Ascending aorta (tissue), 2 donors: ENCODE measurements around the gene KIR3DL2. TPM values are rescaled to one million over a fixed set of nuclear protein-coding genes. Genes with fewer than 3 reads are reported as not detected.
"Not testable (repeated sequence)": the region's sequence is repeated elsewhere in the genome, so short reads cannot be mapped to it uniquely, and the experiment has no call there.

Experiments
- DNase-seq, 2 donors: peaks; one replicate each; pipeline ENCODE4 v3.0.0-alpha.2; 2019; ENCODE audit warnings: low spot score in 2 of 2
- H3K27ac ChIP-seq, 2 donors: fragments of 200-600 bp; sonication (generic); one replicate each; pipeline ENCODE4 v1.5.1; 2016 to 2017; ENCODE audit warnings: mild to moderate bottlenecking in 1 of 2
- H3K27me3 ChIP-seq: fragments of 200-600 bp; sonication (generic); one replicate; pipeline ENCODE4 v1.5.1; 2017
- H3K36me3 ChIP-seq, 2 donors: fragments of 200-600 bp; sonication (generic); one replicate each; pipeline ENCODE4 v1.5.1; 2016
- H3K4me1 ChIP-seq, 2 donors: fragments of 200-600 bp; sonication (generic); one replicate each; pipeline ENCODE4 v1.5.1; 2016 to 2017; ENCODE audit warnings: mild to moderate bottlenecking in 1 of 2
- H3K4me3 ChIP-seq, 2 donors: fragments of 200-600 bp; sonication (generic); one replicate each; pipeline ENCODE4 v1.5.1; 2016 to 2017; ENCODE audit warnings: mild to moderate bottlenecking in 1 of 2
- H3K9me3 ChIP-seq, 2 donors: fragments of 200-600 bp; sonication (generic); one replicate each; pipeline ENCODE4 v1.5.1; 2016
- CTCF ChIP-seq, 3 experiments: fragments of 200-600 bp in 2 of 3; fragments of 450-650 bp in 1 of 3; sonication (generic) in 2 of 3; IDR thresholded peaks; one replicate each; pipeline ENCODE4 v1.5.1; 2016 to 2019; ENCODE audit warnings: antibody characterized with exemption in 3 of 3, mild to moderate bottlenecking in 1 of 3, moderate library complexity in 1 of 3
- intact Hi-C: fragments of 100-400 bp; cut with DNase I; formaldehyde crosslinking; loops from one replicate; pipeline ENCODE4 v1.15.1; 2023
- total RNA-seq: library from RNA; depleted of rRNA; stranded (reverse); fragments of >200 nt; gene quantifications from one replicate; pipeline ENCODE4 v1.1.0, GENCODE V29; 2016

Gene KIR3DL2
- total RNA-seq, 1 donor from 2014 or later = not detected

- H3K9me3 ChIP-seq = no peaks in the 10 kb centered on the region
- H3K4me1 ChIP-seq = no peaks in the 10 kb centered on the region
- no peaks in the 10 kb centered on the region for H3K36me3 ChIP-seq
- no peak overlapping the region for H3K27ac ChIP-seq
- no peak for DNase-seq
- TF ChIP-seq CTCF (IDR thresholded peaks at IDR 0.05) = no peak
- intact Hi-C loops = no loop called here
- H3K27me3 ChIP-seq = no peaks in the 10 kb centered on the region
- no peak overlapping the region for H3K4me3 ChIP-seq
These were observed 43.2 kb downstream of the KIR3DL2 start for GRCh38 chr19:54893406-54893805.

DNA sequence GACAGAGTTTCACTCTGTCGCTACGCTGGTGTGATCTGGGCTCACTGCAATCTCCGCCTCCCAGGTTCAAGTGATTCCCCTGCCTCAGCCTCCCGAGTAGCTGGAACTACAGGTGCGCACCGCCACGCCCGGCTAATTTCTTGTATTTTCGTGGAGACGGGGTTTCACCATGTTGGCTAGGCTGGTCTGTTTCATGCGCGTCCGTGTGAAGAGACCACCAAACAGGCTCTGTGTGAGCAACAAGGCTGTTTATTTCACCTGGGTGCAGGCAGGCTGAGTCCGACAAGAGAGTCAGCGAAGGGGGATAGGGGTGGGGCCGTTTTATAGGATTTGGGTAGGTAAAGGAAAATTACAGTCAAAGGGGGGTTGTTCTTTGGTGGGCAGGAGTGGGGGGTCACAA is 43.9 kb downstream of the KIR3DL2 start:
- H3K27me3 ChIP-seq, H3K36me3 ChIP-seq, intact Hi-C loops, DNase-seq, H3K27ac ChIP-seq, H3K4me1 ChIP-seq, H3K4me3 ChIP-seq, H3K9me3 ChIP-seq: not testable (repeated sequence)

DNA sequence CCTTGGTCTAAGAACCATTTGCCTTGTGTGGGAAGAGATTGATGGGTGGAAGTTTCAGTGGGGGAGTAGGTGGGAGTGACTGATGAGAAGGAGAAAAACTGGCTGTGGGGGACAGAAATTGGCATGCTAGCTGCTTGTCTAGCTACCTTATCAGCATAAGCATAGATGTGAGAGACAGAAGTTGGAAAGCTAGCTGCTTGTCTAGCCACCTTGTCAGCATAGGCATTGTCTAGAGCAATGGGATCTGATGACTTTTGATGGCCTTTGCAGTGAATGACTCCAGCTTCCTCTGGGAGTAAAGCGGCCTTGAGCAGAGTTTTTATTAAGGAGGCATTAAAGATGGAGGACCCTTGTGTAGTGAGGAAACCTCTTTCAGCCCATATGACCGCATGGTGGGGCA is 45.8 kb downstream of the KIR3DL2 start:
- Histone ChIP-seq H3K27ac (no peak overlapping the region), H3K4me1 (no peaks in the 10 kb centered on the region), H3K9me3 (no peaks in the 10 kb centered on the region), H3K4me3 (no peak overlapping the region), H3K27me3 (no peaks in the 10 kb centered on the region), H3K36me3 (no peaks in the 10 kb centered on the region)
- intact Hi-C loops = no loop called here
- DNase-seq = no peak
- TF ChIP-seq CTCF (IDR thresholded peaks at IDR 0.05) = no peak

GRCh38 chr19:54898685-54899084 is 48.4 kb downstream of the KIR3DL2 start:
- H3K4me3 ChIP-seq, H3K9me3 ChIP-seq, H3K27ac ChIP-seq, intact Hi-C loops, H3K4me1 ChIP-seq, H3K27me3 ChIP-seq, DNase-seq, H3K36me3 ChIP-seq: not testable (repeated sequence)

- intact Hi-C loops, H3K9me3 ChIP-seq, H3K27me3 ChIP-seq, H3K36me3 ChIP-seq, DNase-seq, H3K4me1 ChIP-seq, H3K27ac ChIP-seq, H3K4me3 ChIP-seq: not testable (repeated sequence)
These were observed 49.4 kb downstream of the KIR3DL2 start for GRCh38 chr19:54899646-54900045.

DNA sequence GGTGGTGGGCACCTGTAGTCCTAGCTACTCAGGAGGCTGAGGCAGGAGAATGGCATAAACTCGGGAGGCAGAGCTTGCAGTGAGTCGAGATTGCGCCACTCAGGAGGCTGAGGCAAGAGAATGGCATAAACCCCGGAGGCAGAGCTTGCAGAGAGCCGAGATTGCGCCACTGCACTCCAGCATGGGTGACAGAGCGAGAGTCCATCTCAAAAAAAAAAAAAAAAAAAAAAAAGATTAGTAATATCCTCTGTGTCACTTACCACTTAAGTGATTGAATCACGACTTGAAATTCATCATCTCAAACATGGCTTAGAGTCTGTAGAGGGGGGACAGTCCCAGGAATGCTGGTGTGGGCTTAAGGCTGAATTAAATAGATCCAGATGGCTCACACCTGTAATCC is 50.9 kb downstream of the KIR3DL2 start:
- H3K4me1 ChIP-seq, H3K4me3 ChIP-seq, DNase-seq, H3K27ac ChIP-seq, H3K27me3 ChIP-seq, H3K9me3 ChIP-seq, H3K36me3 ChIP-seq, intact Hi-C loops: not testable (repeated sequence)

DNA sequence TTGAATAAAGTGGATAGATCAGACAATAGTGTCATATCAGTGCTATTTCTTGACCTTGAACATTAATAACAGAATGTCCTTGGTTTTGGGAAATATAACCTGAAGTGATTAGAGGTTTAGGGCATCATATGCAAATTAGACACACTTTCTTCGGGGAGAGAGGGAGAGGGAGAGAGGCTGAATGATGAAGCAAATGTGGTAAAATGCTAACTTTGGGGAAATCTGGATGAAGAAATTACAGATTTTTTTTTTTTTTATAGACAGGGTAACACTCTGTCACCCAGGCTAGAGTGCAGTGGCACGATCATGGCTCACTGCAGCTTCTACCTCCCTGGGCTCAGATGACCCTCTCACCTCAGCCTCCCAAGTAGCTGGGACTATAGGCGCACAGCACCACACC is 51.8 kb downstream of the KIR3DL2 start:
- H3K9me3 ChIP-seq = no peaks in the 10 kb centered on the region
- no peaks in the 10 kb centered on the region for H3K27me3 ChIP-seq
- DNase-seq = no peak
- H3K36me3 ChIP-seq = no peaks in the 10 kb centered on the region
- H3K4me1 ChIP-seq = no peaks in the 10 kb centered on the region
- intact Hi-C loops = no loop called here
- no peak overlapping the region for H3K4me3 ChIP-seq
- no peak for TF ChIP-seq CTCF (IDR thresholded peaks at IDR 0.05)
- no peak overlapping the region for H3K27ac ChIP-seq

GRCh38 chr19:54903303-54903702 is 53.1 kb downstream of the KIR3DL2 start:
- TF ChIP-seq CTCF (IDR thresholded peaks at IDR 0.05) = no peak
- intact Hi-C loops = no loop called here
- H3K27me3 ChIP-seq = no peaks in the 10 kb centered on the region
- H3K36me3 ChIP-seq = no peaks in the 10 kb centered on the region
- H3K9me3 ChIP-seq = no peaks in the 10 kb centered on the region
- no peaks in the 10 kb centered on the region for H3K4me1 ChIP-seq
- H3K4me3 ChIP-seq = no peak overlapping the region
- no peak for DNase-seq
- no peak overlapping the region for H3K27ac ChIP-seq

GRCh38 chr19:54904261-54904660 is 54.0 kb downstream of the KIR3DL2 start:
- H3K36me3 ChIP-seq, intact Hi-C loops, H3K27me3 ChIP-seq, H3K27ac ChIP-seq, H3K4me3 ChIP-seq, H3K9me3 ChIP-seq, DNase-seq, H3K4me1 ChIP-seq: not testable (repeated sequence)
